HepG2 (cell line): ENCODE results near the gene DUSP12. TPM values are rescaled to one million over a fixed set of nuclear protein-coding genes. Genes with fewer than 3 reads are reported as not detected.
A peak's percentile ranks its signal among the peaks of the same experiment; 100 is the strongest.

Source experiments
- DNMT1 ChIP-seq: sonication (generic); formaldehyde crosslinking; IDR thresholded peaks from 2 replicates; pipeline ENCODE4 v1.5.1; 2020; ENCODE audit warnings: mild to moderate bottlenecking, missing genetic modification reagents
- GATA4 ChIP-seq: sonication (generic); IDR thresholded peaks from 2 replicates; pipeline ENCODE4 v1.6.1; 2016; ENCODE audit warnings: antibody characterized with exemption, low read depth, borderline replicate concordance
- KDM5A ChIP-seq: fragments of 200-600 bp; sonication (generic); IDR thresholded peaks from 2 replicates; pipeline ENCODE4 v1.7.0; 2018; ENCODE audit warnings: antibody characterized with exemption, mild to moderate bottlenecking, low read length, borderline replicate concordance
- MED8 ChIP-seq: sonication (generic); formaldehyde crosslinking; IDR thresholded peaks from 2 replicates; pipeline ENCODE4 v1.8.1; 2023; ENCODE audit warnings: mild to moderate bottlenecking, missing genetic modification reagents; ENCODE audit not compliant: insufficient replicate concordance
- MEIS1 ChIP-seq: sonication (generic); formaldehyde crosslinking; IDR thresholded peaks from 2 replicates; pipeline ENCODE4 v1.9.0; 2021; ENCODE audit warnings: mild to moderate bottlenecking, missing genetic modification reagents, moderate library complexity, borderline replicate concordance
- NFYB ChIP-seq: sonication (generic); formaldehyde crosslinking; IDR thresholded peaks from 2 replicates; pipeline ENCODE4 v1.4.0; 2020; ENCODE audit warnings: missing genetic modification reagents
- PATZ1 ChIP-seq: sonication (generic); formaldehyde crosslinking; IDR thresholded peaks from 2 replicates; pipeline ENCODE4 v1.4.0; 2020; ENCODE audit warnings: missing genetic modification reagents
- RARA ChIP-seq: IDR thresholded peaks from 2 replicates; pipeline ENCODE4 v1.6.1; 2016; ENCODE audit warnings: missing genetic modification reagents, missing compliant biosample characterization
- RBM22 ChIP-seq: fragments of 200-400 bp; formaldehyde crosslinking; optimal IDR thresholded peaks from 2 replicates; pipeline ENCODE3; 2017; ENCODE audit warnings: mild to moderate bottlenecking, low read length, moderate library complexity
- RBM39 ChIP-seq: fragments of 200-400 bp; formaldehyde crosslinking; IDR thresholded peaks from one replicate; pipeline ENCODE4 v1.6.1; 2018; ENCODE audit warnings: antibody characterized with exemption, mild to moderate bottlenecking, low read depth, low read length; ENCODE audit not compliant: poor library complexity, severe bottlenecking
- SOX6 ChIP-seq, 2 experiments: fragments of 450-650 bp in 1 of 2; sonication (generic) in 1 of 2; formaldehyde crosslinking in 1 of 2; IDR thresholded peaks; 2 replicates each; pipeline versions ENCODE4 v1.4.0 to v1.6.1; 2017 to 2020; ENCODE audit warnings: antibody characterized with exemption in 1 of 2, mild to moderate bottlenecking in 1 of 2, missing genetic modification reagents in 1 of 2
- ZBTB26 ChIP-seq: IDR thresholded peaks from 2 replicates; pipeline ENCODE4 v1.6.1; 2016; ENCODE audit warnings: missing compliant biosample characterization, missing genetic modification reagents, borderline replicate concordance
- ZBTB3 ChIP-seq: sonication (generic); formaldehyde crosslinking; IDR thresholded peaks from 2 replicates; pipeline ENCODE4 v1.4.0; 2020; ENCODE audit warnings: low read depth, mild to moderate bottlenecking, moderate library complexity, missing genetic modification reagents, borderline replicate concordance
- ZFYVE20 ChIP-seq: sonication (generic); formaldehyde crosslinking; IDR thresholded peaks from 2 replicates; pipeline ENCODE4 v1.8.0; 2023; ENCODE audit warnings: low read depth, mild to moderate bottlenecking, moderate library complexity, missing genetic modification reagents, borderline replicate concordance
- ZNF225 ChIP-seq: sonication (generic); formaldehyde crosslinking; IDR thresholded peaks from 2 replicates; pipeline ENCODE4 v1.4.0; 2020; ENCODE audit warnings: mild to moderate bottlenecking, missing genetic modification reagents
- ZNF317 ChIP-seq: sonication (generic); formaldehyde crosslinking; IDR thresholded peaks from 2 replicates; pipeline ENCODE4 v1.5.0; 2020; ENCODE audit warnings: mild to moderate bottlenecking, missing genetic modification reagents
- ZNF441 ChIP-seq: sonication (generic); formaldehyde crosslinking; IDR thresholded peaks from 2 replicates; pipeline ENCODE4 v1.7.0; 2021; ENCODE audit warnings: missing genetic modification reagents, borderline replicate concordance
- ZNF558 ChIP-seq: sonication (generic); formaldehyde crosslinking; IDR thresholded peaks from 2 replicates; pipeline ENCODE4 v1.9.0; 2022; ENCODE audit warnings: mild to moderate bottlenecking, missing genetic modification reagents, borderline replicate concordance
- ZNF639 ChIP-seq: conservative IDR thresholded peaks from 2 replicates; pipeline ENCODE4 v1.6.1; 2018; ENCODE audit warnings: missing genetic modification reagents
- ZNF724P ChIP-seq: sonication (generic); formaldehyde crosslinking; IDR thresholded peaks from 2 replicates; pipeline ENCODE4 v1.8.0; 2022; ENCODE audit warnings: missing genetic modification reagents, borderline replicate concordance
- polyA plus RNA-seq, 8 experiments: library from polyadenylated mRNA; depleted of rRNA in 3 of 8; stranded (reverse) in 7 of 8; unstranded in 1 of 8; fragments of >200 nt; fragmentation: Illumina TruSeq in 4 of 8; extraction: Trizol in 4 of 8; gene quantifications; 2 replicates each; pipeline versions ENCODE4 v1.2.1 to v1.2.3, GENCODE V29; 2011 to 2016; ENCODE audit warnings: low read depth in 4 of 8, missing spikeins in 1 of 8, mixed read lengths in 1 of 8; ENCODE audit not compliant: insufficient read depth in 1 of 8
- total RNA-seq, 5 experiments: library from RNA; depleted of rRNA; stranded (reverse); fragments of >200 nt; fragmentation: Illumina TruSeq; extraction: Trizol; gene quantifications; 2 replicates each; pipeline ENCODE4 v1.2.3, GENCODE V29; 2016; ENCODE audit warnings: low read depth in 1 of 5
- TF ChIP-seq, protein P1 (sequence below): sonication (generic); formaldehyde crosslinking; IDR thresholded peaks from 2 replicates; pipeline ENCODE4 v1.5.0; 2020; ENCODE audit warnings: mild to moderate bottlenecking, missing genetic modification reagents

DUSP12 gene
- total and polyA plus RNA-seq, 2 of the 13 experiments (the other 11 are each of a cell fraction or from before 2014, with no cell fraction given) = 36.7 to 37.1 TPM

GRCh38 chr1:161749509-161750407, at the start of gene DUSP12 (continued):
- TF ChIP-seq, protein P1, sequence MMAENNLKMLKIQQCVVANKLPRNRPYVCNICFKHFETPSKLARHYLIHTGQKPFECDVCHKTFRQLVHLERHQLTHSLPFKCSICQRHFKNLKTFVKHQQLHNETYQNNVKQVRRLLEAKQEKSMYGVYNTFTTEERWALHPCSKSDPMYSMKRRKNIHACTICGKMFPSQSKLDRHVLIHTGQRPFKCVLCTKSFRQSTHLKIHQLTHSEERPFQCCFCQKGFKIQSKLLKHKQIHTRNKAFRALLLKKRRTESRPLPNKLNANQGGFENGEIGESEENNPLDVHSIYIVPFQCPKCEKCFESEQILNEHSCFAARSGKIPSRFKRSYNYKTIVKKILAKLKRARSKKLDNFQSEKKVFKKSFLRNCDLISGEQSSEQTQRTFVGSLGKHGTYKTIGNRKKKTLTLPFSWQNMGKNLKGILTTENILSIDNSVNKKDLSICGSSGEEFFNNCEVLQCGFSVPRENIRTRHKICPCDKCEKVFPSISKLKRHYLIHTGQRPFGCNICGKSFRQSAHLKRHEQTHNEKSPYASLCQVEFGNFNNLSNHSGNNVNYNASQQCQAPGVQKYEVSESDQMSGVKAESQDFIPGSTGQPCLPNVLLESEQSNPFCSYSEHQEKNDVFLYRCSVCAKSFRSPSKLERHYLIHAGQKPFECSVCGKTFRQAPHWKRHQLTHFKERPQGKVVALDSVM = peak; percentile 99
- TF ChIP-seq KDM5A = peak; percentile 29; the same call in 1 of the 2 replicates
- no peak for TF ChIP-seq ZNF441
- peak; percentile 76; the same call in 1 of the 2 replicates for TF ChIP-seq ZNF225
- TF ChIP-seq MEIS1 (CRISPR knock-in tag) = 0 out of 2 replicates have a peak, but pooled peaks have one; percentile 57
- peak; percentile 51; the same call in 1 of the 2 replicates for TF ChIP-seq ZBTB26 (CRISPR knock-in tag)
- TF ChIP-seq NFYB = 0 out of 2 replicates have a peak, but pooled peaks have one; percentile 22
- TF ChIP-seq GATA4 = no peak
- TF ChIP-seq MED8 = peak; percentile 75
- no peak; the same call in 1 of the 2 replicates for TF ChIP-seq ZNF639
- TF ChIP-seq RBM22 = no peak
- TF ChIP-seq RARA (CRISPR knock-in tag) = no peak; the same call in 1 of the 2 replicates
- TF ChIP-seq RBM39 = peak; percentile 81
- TF ChIP-seq ZNF724P (CRISPR knock-in tag) = 0 out of 2 replicates have a peak, but pooled peaks have one; percentile 61
- peak; percentile 91; the same call in 1 of the 2 replicates for TF ChIP-seq ZNF558 (CRISPR knock-in tag)
- peak; percentile 85; the same call in 1 of the 2 replicates for TF ChIP-seq ZBTB3
- no peak; the same call in 1 of the 2 replicates for TF ChIP-seq DNMT1 (CRISPR knock-in tag)
- peak; percentile 74 for TF ChIP-seq ZNF317 (CRISPR knock-in tag)
- no peak for TF ChIP-seq SOX6 (IDR thresholded peaks at IDR 0.05)
- TF ChIP-seq SOX6 (CRISPR knock-in tag; IDR thresholded peaks at IDR 0.05) = peak; percentile 71
- peak; percentile 57 for TF ChIP-seq PATZ1 (CRISPR knock-in tag)
- TF ChIP-seq ZFYVE20 (CRISPR knock-in tag) = no peak
